Ovary (tissue), 3 donors: ENCODE measurements around the gene DNAJC18.

Experiments
- CTCF ChIP-seq, 3 donors: fragments of 450-650 bp in 2 of 3; fragments of 200-600 bp in 1 of 3; IDR thresholded peaks; one replicate each; pipeline versions ENCODE4 v1.5.1 to v1.8.0; 2016 to 2022; ENCODE audit warnings: antibody characterized with exemption in 3 of 3, mild to moderate bottlenecking in 1 of 3
- POLR2A ChIP-seq: fragments of 450-650 bp; IDR thresholded peaks from one replicate; pipeline ENCODE4 v1.6.1; 2017; ENCODE audit warnings: antibody characterized with exemption, mild to moderate bottlenecking, moderate library complexity
- donor health status: DM: no; HTN: no; CAD: no.

- TF ChIP-seq CTCF (IDR thresholded peaks at IDR 0.05) (no peak), POLR2A (no peak)
These were observed 29.0 kb downstream of the DNAJC18 start for GRCh38 chr5:139410121-139410992.
